GM12878 (cell line): ENCODE data around the gene TIFAB. TPM values are rescaled to one million over a fixed set of nuclear protein-coding genes. Genes with fewer than 3 reads are reported as not detected.

Experiments
- ATAC-seq: fragments of 200-7000 bp; cut with Tn5 transposase; 3 replicates; pipeline ENCODE4 v1.9.1; 2020; ENCODE audit warnings: mild to moderate bottlenecking, moderate library complexity
- BruUV-seq: library from RNA; stranded (reverse); fragments of 400-500 nt; replicated peaks from 2 replicates; lab custom pipeline; 2021; lab: Mats Ljungman, UMichigan
- CTCF ChIA-PET: fragments of 300-600 bp; sonication (Branson Sonifier 250); formaldehyde crosslinking; extraction: SDS; loops from one replicate; lab custom pipeline; 2021; ENCODE audit warnings: inconsistent platforms; lab: Yijun Ruan, JAX
- POLR2A ChIA-PET: fragments of 350-600 bp; formaldehyde crosslinking; extraction: SDS; loops from one replicate; lab custom pipeline; 2021; ENCODE audit warnings: inconsistent platforms; lab: Charles Lee
- RAD21 ChIA-PET: fragments of 300-600 bp; sonication (Branson Sonifier 250); formaldehyde crosslinking; loops from one replicate; lab custom pipeline; 2023; ENCODE audit warnings: antibody characterized with exemption; ENCODE audit not compliant: unreplicated experiment; lab: Charles Lee
- SMC1A ChIA-PET: fragments of 300-600 bp; sonication (Branson Sonifier 250); formaldehyde crosslinking; loops from one replicate; lab custom pipeline; 2023; ENCODE audit not compliant: unreplicated experiment, uncharacterized antibody; lab: Charles Lee
- DNase-seq: peaks from one replicate; pipeline ENCODE4 v3.0.0-alpha.2; 2011; ENCODE audit warnings: low read depth, low spot score
- FAIRE-seq: peaks from 3 replicates; lab custom pipeline; 2011; peaks lifted over from hg19 to GRCh38; lab: Jason Lieb, UNC
- H2AFZ ChIP-seq: 2 replicates; pipeline ENCODE4 v1.6.0; 2011; ENCODE audit warnings: low read depth, low read length, control low read depth; ENCODE audit not compliant: control insufficient read depth
- H3K27ac ChIP-seq: 2 replicates; pipeline ENCODE4 v1.5.1; 2011; ENCODE audit warnings: control low read depth; ENCODE audit not compliant: control insufficient read depth, insufficient read depth
- H3K27me3 ChIP-seq, 2 experiments: replicated peaks in 1 of 2; 2 replicates each; pipeline versions ENCODE4 v1.6.0 to v1.6.1; 2011; ENCODE audit warnings: low read length in 1 of 2; ENCODE audit not compliant: control insufficient read depth in 2 of 2, insufficient read depth in 2 of 2
- H3K36me3 ChIP-seq, 2 experiments: 2 replicates each; pipeline ENCODE4 v1.5.1; 2011; ENCODE audit warnings: low read length in 1 of 2; ENCODE audit not compliant: control insufficient read depth in 2 of 2, insufficient read depth in 2 of 2
- H3K4me1 ChIP-seq: 2 replicates; pipeline ENCODE4 v1.6.1; 2011; ENCODE audit warnings: mild to moderate bottlenecking, low read length, moderate library complexity, mixed read lengths; ENCODE audit not compliant: control insufficient read depth, insufficient read depth
- H3K4me2 ChIP-seq: 2 replicates; pipeline ENCODE4 v1.6.0; 2011; ENCODE audit warnings: control low read depth; ENCODE audit not compliant: control insufficient read depth, insufficient read depth
- H3K4me3 ChIP-seq: fragments of 200-600 bp; sonication (generic); 2 replicates; pipeline ENCODE4 v1.5.1; 2016
- H3K79me2 ChIP-seq: 2 replicates; pipeline ENCODE4 v1.6.0; 2011; ENCODE audit warnings: low read length; ENCODE audit not compliant: control insufficient read depth, insufficient read depth
- H3K9ac ChIP-seq: 2 replicates; pipeline ENCODE4 v1.8.0; 2011; ENCODE audit warnings: low read length, control low read depth, mixed read lengths; ENCODE audit not compliant: control insufficient read depth, insufficient read depth
- H3K9me3 ChIP-seq: replicated peaks from 3 replicates; pipeline ENCODE4 v1.5.1; 2011; ENCODE audit warnings: mild to moderate bottlenecking, low read length; ENCODE audit not compliant: control insufficient read depth, insufficient read depth
- H4K20me1 ChIP-seq: 2 replicates; pipeline ENCODE4 v1.6.0; 2011; ENCODE audit not compliant: control insufficient read depth, insufficient read depth
- ATF7 ChIP-seq: fragments of 450-650 bp; IDR thresholded peaks from 2 replicates; pipeline ENCODE4 v1.6.1; 2016; ENCODE audit warnings: low read depth, mild to moderate bottlenecking
- ETV6 ChIP-seq, 2 experiments: fragments of 450-650 bp in 1 of 2; IDR thresholded peaks in 1 of 2; conservative IDR thresholded peaks in 1 of 2; 2 replicates each; pipeline ENCODE4 v1.6.1; 2014; ENCODE audit warnings: antibody characterized with exemption in 1 of 2, borderline replicate concordance in 1 of 2, low read depth in 1 of 2, mild to moderate bottlenecking in 1 of 2, moderate library complexity in 1 of 2
- GABPA ChIP-seq: IDR thresholded peaks from 2 replicates; pipeline ENCODE4 v1.6.1; 2014; ENCODE audit warnings: antibody characterized with exemption, low read depth, mild to moderate bottlenecking, inconsistent platforms
- JUND ChIP-seq: IDR thresholded peaks from 2 replicates; pipeline ENCODE4 v1.6.1; 2012; ENCODE audit warnings: low read depth, mild to moderate bottlenecking, low read length, improper control_type of control experiment, moderate library complexity
- NFYA ChIP-seq: IDR thresholded peaks from 2 replicates; pipeline ENCODE4 v1.6.1; 2011; ENCODE audit warnings: low read depth, mild to moderate bottlenecking, low read length, improper control_type of control experiment, borderline replicate concordance
- NR2C2 ChIP-seq: IDR thresholded peaks from 2 replicates; pipeline ENCODE4 v1.6.1; 2011; ENCODE audit warnings: borderline replicate concordance, low read depth; ENCODE audit not compliant: control insufficient read depth, insufficient read length
- PML ChIP-seq: IDR thresholded peaks from 2 replicates; pipeline ENCODE4 v1.6.1; 2012; ENCODE audit warnings: low read length, inconsistent platforms
- RBBP5 ChIP-seq: fragments of 200-600 bp; sonication (generic); conservative IDR thresholded peaks from 2 replicates; pipeline ENCODE4 v1.6.1; 2016
- SREBF2 ChIP-seq: IDR thresholded peaks from 2 replicates; pipeline ENCODE4 v1.6.1; 2012; ENCODE audit warnings: mild to moderate bottlenecking, low read length
- SUZ12 ChIP-seq: fragments of 200-600 bp; sonication (generic); IDR thresholded peaks from one replicate; pipeline ENCODE4 v1.6.1; 2018; ENCODE audit warnings: antibody characterized with exemption, mild to moderate bottlenecking; ENCODE audit not compliant: unreplicated experiment
- TCF3 ChIP-seq: IDR thresholded peaks from 2 replicates; pipeline ENCODE4 v1.6.1; 2012; ENCODE audit warnings: low read depth, mild to moderate bottlenecking, low read length, borderline replicate concordance; ENCODE audit not compliant: insufficient read depth
- ZNF384 ChIP-seq: IDR thresholded peaks from 2 replicates; pipeline ENCODE4 v1.6.1; 2012; ENCODE audit warnings: low read depth, mild to moderate bottlenecking, low read length, improper control_type of control experiment, borderline replicate concordance
- WGBS: methylation state at CpG from one replicate; pipeline ENCODE4 v1.1.6; 2016; ENCODE audit warnings: low lambda C conversion rate; ENCODE audit not compliant: insufficient replicate concordance, insufficient coverage; ENCODE audit errors: missing lambda C conversion rate; 5-methylcytosine and 5-hydroxymethylcytosine counted together
- in situ Hi-C: fragments of 300-500 bp; cut with MboI; formaldehyde crosslinking; loops from 9 replicates; pipeline ENCODE4 v1.14.3; 2018; ENCODE audit warnings: mixed read lengths
- intact Hi-C: fragments of 100-400 bp; cut with micrococcal nuclease; formaldehyde crosslinking; loops from one replicate; pipeline ENCODE4 v1.14.2; 2022; ENCODE audit not compliant: unreplicated experiment
- polyA plus RNA-seq, 11 experiments: library from polyadenylated mRNA; depleted of rRNA in 4 of 11; unstranded in 6 of 11; stranded (reverse) in 5 of 11; fragments of >200 nt; fragmentation: Nextera tagmentation in 4 of 11; fragmentation: Illumina TruSeq in 1 of 11; extraction: Ambion mirVana in 4 of 11; extraction: Trizol in 1 of 11; gene quantifications; 1 replicate in 1 of 11; 2 replicates in 10 of 11; pipeline versions ENCODE4 v1.2.1 to v1.2.3, GENCODE V29; 2011 to 2016; ENCODE audit warnings: inconsistent platforms in 2 of 11, missing spikeins in 2 of 11, low read depth in 1 of 11
- total RNA-seq, 4 experiments: library from RNA; depleted of rRNA in 3 of 4; stranded (reverse); fragments of >200 nt in 3 of 4; fragmentation: Illumina TruSeq in 1 of 4; extraction: Trizol in 1 of 4; gene quantifications; 2 replicates each; pipeline versions ENCODE4 v1.2.1 to v1.2.3, GENCODE V29; 2013 to 2021
- TF ChIP-seq, protein P1 (sequence below): fragments of 450-650 bp; IDR thresholded peaks from 2 replicates; pipeline ENCODE4 v1.6.1; 2016; ENCODE audit warnings: mild to moderate bottlenecking
- TF ChIP-seq, protein P2 (sequence below): fragments of 450-650 bp; IDR thresholded peaks from 2 replicates; pipeline ENCODE4 v1.6.1; 2016; ENCODE audit warnings: mild to moderate bottlenecking
- TF ChIP-seq, protein P3 (sequence below): IDR thresholded peaks from 2 replicates; pipeline ENCODE4 v1.6.1; 2011; ENCODE audit warnings: borderline replicate concordance, low read depth, mild to moderate bottlenecking, moderate library complexity, low read length; ENCODE audit not compliant: insufficient read depth, poor library complexity, severe bottlenecking

Gene TIFAB
- total and polyA plus RNA-seq, 10 of the 15 experiments (the other 5 are each of a cell fraction or from before 2014, with no cell fraction given), result not detected

DNA sequence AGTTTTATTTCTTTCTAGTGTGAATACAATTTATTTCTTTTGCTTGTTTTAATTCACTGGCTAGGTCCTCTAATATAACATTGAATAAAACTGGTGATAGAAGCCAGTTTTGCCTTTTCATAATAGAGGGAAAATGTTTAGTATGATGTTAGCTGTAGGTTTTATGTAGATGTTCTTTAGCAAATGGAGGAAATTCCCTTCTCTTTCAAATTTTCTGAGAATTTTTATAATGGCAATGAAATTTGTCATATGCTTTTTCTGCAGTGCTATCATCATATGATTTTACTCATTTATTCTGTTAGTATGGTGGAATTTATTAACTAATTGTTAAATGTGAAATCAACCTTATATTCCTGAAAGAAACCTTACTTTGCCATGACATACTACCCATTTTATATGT lies 35.1 kb downstream of the TIFAB start:
- POLR2A ChIA-PET, result no interaction called here
- SMC1A ChIA-PET, result no interaction called here
- Histone ChIP-seq H3K27me3 (peaks cover 0 to 3% of the 10 kb centered on the region in 2 experiments; a peak in 1 of 4 replicates), H3K4me2 (no peak overlapping the region), H2AFZ (no peak overlapping the region), H3K79me2 (no peaks in the 10 kb centered on the region), H3K9me3 (no peaks in the 10 kb centered on the region), H3K4me1 (no peaks in the 10 kb centered on the region), H4K20me1 (no peaks in the 10 kb centered on the region), H3K36me3 (no peaks in the 10 kb centered on the region), H3K27ac (no peak overlapping the region), H3K9ac (no peak overlapping the region), H3K4me3 (no peak overlapping the region)
- in situ Hi-C loops (no loop called here), intact Hi-C loops (no loop called here)
- CTCF ChIA-PET, result no interaction called here
- RAD21 ChIA-PET, result no interaction called here
- no peak for FAIRE-seq
- DNase-seq, result no peak
- no TSS peak for BruUV-seq
- ATAC-seq, result no peak
- TF ChIP-seq, protein P1, sequence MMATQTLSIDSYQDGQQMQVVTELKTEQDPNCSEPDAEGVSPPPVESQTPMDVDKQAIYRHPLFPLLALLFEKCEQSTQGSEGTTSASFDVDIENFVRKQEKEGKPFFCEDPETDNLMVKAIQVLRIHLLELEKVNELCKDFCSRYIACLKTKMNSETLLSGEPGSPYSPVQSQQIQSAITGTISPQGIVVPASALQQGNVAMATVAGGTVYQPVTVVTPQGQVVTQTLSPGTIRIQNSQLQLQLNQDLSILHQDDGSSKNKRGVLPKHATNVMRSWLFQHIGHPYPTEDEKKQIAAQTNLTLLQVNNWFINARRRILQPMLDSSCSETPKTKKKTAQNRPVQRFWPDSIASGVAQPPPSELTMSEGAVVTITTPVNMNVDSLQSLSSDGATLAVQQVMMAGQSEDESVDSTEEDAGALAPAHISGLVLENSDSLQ, result no peak

DNA sequence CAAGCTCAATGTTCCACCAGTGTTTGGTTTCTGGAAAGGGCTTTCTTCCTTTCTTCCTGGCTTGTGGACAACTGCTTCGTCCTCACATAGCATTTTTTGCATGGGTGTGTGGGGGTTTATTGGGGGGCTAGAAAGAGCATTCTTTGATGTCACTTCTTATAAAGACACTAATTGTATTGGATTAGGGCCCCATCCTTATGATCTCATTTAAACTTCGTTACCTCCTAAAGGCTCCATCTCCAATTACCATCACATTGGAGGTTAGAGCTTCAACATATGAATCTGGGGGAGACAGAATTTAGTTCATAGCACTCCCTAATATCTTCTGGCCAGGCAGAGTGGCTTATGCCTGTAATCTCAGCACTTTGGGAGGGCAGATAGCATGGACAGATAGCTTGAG lies 47.1 kb downstream of the TIFAB start:
- H4K20me1 ChIP-seq, result no peaks in the 10 kb centered on the region
- in situ Hi-C loops (no loop called here), intact Hi-C loops (no loop called here)
- H2AFZ ChIP-seq, result no peak overlapping the region
- H3K4me1 ChIP-seq, result peaks cover 1% of the 10 kb centered on the region
- no peak for ATAC-seq
- WGBS, result 11% methylated on average over 2 of the region's 2 CpGs
- POLR2A ChIA-PET, result no interaction called here
- no peak overlapping the region for H3K4me3 ChIP-seq
- no peak for FAIRE-seq
- no peaks in the 10 kb centered on the region for H3K79me2 ChIP-seq
- RAD21 ChIA-PET, result no interaction called here
- H3K9ac ChIP-seq, result no peak overlapping the region
- TF ChIP-seq NFYA (no peak), SREBF2 (no peak), SUZ12 (no peak), PML (no peak), JUND (no peak), GABPA (no peak), TCF3 (no peak), ETV6 (conservative IDR thresholded peaks at IDR 0.05 in 1 of 2, IDR thresholded peaks at IDR 0.05 in 1 of 2; ENCODE audit: borderline replicate concordance in 1 of 2, low read depth in 1 of 2) (no peak), RBBP5 (no peak), ZNF384 (no peak), NR2C2 (no peak), ATF7 (no peak)
- TF ChIP-seq, protein P2, sequence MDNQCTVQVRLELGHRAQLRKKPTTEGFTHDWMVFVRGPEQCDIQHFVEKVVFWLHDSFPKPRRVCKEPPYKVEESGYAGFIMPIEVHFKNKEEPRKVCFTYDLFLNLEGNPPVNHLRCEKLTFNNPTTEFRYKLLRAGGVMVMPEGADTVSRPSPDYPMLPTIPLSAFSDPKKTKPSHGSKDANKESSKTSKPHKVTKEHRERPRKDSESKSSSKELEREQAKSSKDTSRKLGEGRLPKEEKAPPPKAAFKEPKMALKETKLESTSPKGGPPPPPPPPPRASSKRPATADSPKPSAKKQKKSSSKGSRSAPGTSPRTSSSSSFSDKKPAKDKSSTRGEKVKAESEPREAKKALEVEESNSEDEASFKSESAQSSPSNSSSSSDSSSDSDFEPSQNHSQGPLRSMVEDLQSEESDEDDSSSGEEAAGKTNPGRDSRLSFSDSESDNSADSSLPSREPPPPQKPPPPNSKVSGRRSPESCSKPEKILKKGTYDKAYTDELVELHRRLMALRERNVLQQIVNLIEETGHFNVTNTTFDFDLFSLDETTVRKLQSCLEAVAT, result no peak
- TF ChIP-seq, protein P3, sequence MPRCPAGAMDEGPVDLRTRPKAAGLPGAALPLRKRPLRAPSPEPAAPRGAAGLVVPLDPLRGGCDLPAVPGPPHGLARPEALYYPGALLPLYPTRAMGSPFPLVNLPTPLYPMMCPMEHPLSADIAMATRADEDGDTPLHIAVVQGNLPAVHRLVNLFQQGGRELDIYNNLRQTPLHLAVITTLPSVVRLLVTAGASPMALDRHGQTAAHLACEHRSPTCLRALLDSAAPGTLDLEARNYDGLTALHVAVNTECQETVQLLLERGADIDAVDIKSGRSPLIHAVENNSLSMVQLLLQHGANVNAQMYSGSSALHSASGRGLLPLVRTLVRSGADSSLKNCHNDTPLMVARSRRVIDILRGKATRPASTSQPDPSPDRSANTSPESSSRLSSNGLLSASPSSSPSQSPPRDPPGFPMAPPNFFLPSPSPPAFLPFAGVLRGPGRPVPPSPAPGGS, result no peak
- TF ChIP-seq, all 136 proteins: peak for 0
- no peak overlapping the region for H3K4me2 ChIP-seq
- ChIA-PET SMC1A (no interaction called here), CTCF (interaction anchor here (1.2 to 1.9 kb wide), 3 partner anchors 12 to 52 kb away, joined by 3 to 10 read pairs (median 4); no protein-coding TSS in a partner anchor)
- DNase-seq, result no peak
- no peaks in the 10 kb centered on the region; the same call in 2 of the 3 replicates for H3K9me3 ChIP-seq
- no peak overlapping the region for H3K27ac ChIP-seq
- no peaks in the 10 kb centered on the region for H3K36me3 ChIP-seq
- no peaks in the 10 kb centered on the region for H3K27me3 ChIP-seq
- BruUV-seq, result no TSS peak
